ENCODE data around the gene ARHGAP6.

The ARHGAP6 gene

DNA sequence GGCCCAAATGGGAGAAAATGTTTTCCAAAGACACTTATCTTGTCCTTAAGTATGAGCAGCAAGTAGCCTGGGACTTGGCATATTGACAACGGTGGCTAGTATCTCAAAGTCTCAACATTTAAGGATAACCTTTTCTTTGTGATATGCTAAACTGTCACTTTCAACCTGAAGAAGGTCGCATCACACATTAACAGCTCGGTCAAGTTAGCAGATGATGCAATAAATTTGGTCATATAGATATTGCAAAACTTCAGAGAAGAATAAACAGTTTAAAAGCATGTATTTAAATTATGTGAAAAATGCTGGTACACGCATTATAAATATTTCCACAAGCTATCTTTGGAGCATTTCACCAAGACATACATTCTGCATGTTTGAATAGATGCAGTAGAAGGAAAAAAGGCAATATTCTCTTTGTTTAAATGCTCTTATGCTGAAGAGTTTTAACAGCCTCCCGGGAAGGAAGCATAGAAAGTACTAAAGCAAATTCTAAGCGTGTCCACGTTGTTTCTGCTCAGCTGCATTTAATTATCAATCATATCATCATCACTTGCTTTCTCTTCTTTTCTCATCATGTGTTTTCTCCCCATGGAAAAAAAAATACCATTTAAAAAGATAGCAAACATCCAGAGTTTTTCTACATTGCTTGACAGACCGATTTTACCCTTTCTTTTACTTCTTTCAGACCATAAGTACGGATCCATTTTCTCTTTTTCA lies 24.2 kb downstream of the ARHGAP6 start:
- no peak for TF ChIP-seq CTCF (IDR thresholded peaks at IDR 0.05; ENCODE audit: low read depth, low read length)
- DNase-seq (ENCODE audit: extremely low read depth, low read depth) = no peak

DNA sequence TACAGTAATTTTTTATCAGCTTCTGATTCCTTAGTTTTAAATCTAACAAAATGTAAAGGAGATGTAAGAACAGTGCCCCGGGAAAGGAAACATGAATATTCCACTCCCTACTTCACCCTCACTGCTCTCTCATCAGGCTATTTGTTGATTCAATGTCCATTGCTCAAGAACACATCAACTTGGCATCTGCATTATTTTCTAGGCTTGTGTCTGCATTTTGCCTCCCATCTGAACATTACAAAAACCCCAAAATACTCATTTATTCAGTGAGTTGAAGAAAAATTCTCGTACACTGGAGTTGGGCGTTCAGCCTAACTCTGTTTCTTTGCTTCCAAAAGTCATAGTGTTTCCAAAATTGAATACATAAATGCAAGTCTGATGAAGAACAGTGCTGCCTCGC lies 25.6 kb downstream of the ARHGAP6 start:
- TF ChIP-seq CTCF (IDR thresholded peaks at IDR 0.05; ENCODE audit: low read depth, low read length) = no peak
- DNase-seq (ENCODE audit: extremely low read depth, low read depth) = no peak

DNA sequence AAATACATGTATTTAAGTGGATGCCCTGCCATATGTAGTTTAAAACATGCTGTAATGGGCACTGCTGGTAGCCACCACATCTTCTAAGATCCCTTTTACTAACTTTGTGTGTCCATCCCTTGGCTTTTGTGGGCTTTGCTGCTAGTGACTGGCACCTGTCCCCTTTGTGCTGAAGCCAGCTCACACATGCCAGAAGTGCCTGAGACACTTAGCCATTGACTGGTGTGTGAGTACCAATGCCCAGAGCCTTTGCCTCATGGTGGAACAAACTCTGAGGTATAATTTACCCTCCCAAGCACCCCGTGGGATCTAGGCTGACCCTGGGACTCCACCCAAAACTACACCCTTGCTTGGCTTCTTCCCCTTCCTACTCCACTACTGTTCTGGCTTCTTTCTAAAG lies 33.0 kb downstream of the ARHGAP6 start:
- DNase-seq (ENCODE audit: extremely low read depth, low read depth) = no peak
- TF ChIP-seq CTCF (IDR thresholded peaks at IDR 0.05; ENCODE audit: low read depth, low read length) = no peak

GRCh38 chrX:11629593-11630211 lies 36.0 kb downstream of the ARHGAP6 start:
- no peak for TF ChIP-seq CTCF (IDR thresholded peaks at IDR 0.05; ENCODE audit: low read depth, low read length)
- peak; percentile 34 for DNase-seq (ENCODE audit: extremely low read depth, low read depth)

DNA sequence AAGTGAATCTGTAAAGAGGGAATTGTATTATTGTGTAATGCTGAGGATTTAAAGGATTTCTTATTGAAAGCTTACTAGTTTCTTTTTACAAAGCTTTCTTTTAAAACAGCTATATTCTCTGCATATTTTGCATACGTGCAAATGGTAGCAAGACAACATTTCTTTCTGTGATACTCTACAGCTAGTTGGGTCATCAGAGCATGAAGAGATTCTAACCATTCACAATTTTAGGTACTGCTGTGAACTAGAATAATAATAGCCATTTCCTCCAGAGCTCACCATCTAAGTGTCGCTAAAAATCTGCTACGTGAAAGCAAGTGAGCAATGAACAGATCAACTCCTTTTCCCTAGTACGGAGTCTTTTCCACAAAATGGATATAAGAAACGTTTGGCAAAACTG lies 37.3 kb downstream of the ARHGAP6 start:
- no peak for TF ChIP-seq CTCF (IDR thresholded peaks at IDR 0.05; ENCODE audit: low read depth, low read length)
- DNase-seq (ENCODE audit: extremely low read depth, low read depth) = no peak

DNA sequence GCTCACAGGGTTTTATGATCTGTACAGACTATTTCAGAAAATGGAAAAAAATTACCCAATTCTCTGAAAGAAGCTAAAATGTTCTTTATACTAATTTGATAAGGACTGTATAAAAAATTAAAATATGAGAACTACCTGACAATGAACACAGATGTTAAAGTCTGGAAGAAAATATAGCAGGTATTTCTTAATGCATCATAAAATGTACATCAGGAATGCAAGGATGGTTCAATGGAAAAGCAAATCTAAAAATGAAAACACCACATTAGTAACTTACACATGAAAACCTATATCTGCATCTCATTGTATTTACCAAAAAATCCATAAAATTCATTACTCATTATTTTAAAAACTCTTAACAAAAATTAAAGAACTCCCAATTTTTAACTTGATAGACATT lies 39.4 kb downstream of the ARHGAP6 start:
- DNase-seq (ENCODE audit: extremely low read depth, low read depth) = no peak

More for the DNA sequence above, 39.4 kb downstream of the ARHGAP6 start:
- TF ChIP-seq CTCF (IDR thresholded peaks at IDR 0.05; ENCODE audit: low read depth, low read length) = no peak
